SU-DHL-6 (cell line): ENCODE data around the gene ZNF609.

Experiments
- CTCF ChIP-seq: fragments of 200-600 bp; sonication (generic); IDR thresholded peaks from one replicate; pipeline ENCODE4 v1.5.1; 2017; ENCODE audit warnings: antibody characterized with exemption, mild to moderate bottlenecking, low read length, moderate library complexity; ENCODE audit not compliant: insufficient read depth, poor library complexity, severe bottlenecking
- EZH2phosphoT487 ChIP-seq: fragments of 200-600 bp; sonication (generic), shearing (Covaris generic); conservative IDR thresholded peaks from 2 replicates; pipeline ENCODE4 v1.6.1; 2018; ENCODE audit warnings: mild to moderate bottlenecking, antibody characterized with exemption, low read length, moderate library complexity, mixed read lengths

- TF ChIP-seq CTCF (no peak), EZH2phosphoT487 (no peak)
Measured at GRCh38 chr15:64535460-64536243, 75.3 kb downstream of the ZNF609 start.
